ENCODE measurements around the gene TLE4.
"Not testable (repeated sequence)": the region's sequence is repeated elsewhere in the genome, so short reads cannot be mapped to it uniquely, and the experiment has no call there.

TLE4 gene

DNA sequence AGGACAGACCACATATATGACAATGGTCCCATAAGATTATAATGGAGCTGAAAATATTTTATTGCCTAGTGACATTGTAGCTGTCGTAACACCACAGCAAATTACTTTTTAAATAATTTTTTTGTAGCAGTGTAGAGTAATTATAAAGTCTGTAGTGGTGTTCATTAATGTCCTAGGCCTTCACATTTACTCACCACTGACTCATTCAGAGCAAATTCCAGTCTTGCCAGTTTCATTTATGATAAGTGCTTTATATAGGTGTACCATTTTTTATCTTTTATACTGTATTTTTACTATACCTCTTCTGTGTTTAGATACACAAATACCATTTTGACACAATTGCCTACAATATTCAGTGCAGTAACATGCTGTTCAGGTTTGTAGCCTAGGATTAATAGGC, 67.6 kb downstream of the TLE4 start:
- no peak for DNase-seq

DNA sequence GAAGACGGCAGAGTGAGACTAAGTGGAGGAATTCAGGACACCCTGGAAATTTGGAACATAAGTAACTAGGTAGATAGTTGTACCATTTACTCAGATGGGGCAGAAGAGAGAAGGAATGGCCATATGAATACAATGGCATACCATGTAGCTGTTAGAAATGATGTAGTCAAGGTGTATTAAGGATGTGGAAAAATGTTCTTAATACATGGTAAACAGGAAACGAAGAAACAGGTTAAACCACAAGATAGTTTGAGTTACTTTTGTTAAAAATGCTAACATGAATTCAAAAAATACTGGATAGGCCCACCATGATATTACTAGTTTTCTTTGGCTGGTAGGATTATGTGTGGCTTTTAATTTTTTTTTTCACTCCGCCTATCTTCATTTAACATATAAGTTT, 68.3 kb downstream of the TLE4 start:
- not testable (repeated sequence) for DNase-seq

DNA sequence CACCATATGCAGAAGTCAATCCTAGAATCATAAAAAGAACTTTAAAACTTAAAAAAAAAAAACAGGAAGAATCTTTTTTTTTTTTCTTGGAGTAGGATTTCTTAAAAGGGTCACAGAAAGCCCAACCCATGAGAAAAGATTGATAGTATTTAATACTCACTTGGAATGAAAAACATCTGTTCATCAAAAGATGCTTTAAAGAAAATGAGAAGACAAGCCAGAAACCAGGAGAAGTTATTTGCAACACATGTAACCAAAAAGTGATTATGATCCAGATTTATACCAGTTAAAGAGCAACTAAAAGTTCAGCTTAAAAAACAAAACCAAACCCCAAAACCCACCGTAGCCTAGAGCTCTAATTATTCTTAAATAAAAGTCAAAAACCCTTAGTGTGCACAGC, 69.3 kb downstream of the TLE4 start:
- no peak for DNase-seq

- no peak for DNase-seq
Observed at GRCh38 chr9:79642671-79643070, 70.9 kb downstream of the TLE4 start.

DNA sequence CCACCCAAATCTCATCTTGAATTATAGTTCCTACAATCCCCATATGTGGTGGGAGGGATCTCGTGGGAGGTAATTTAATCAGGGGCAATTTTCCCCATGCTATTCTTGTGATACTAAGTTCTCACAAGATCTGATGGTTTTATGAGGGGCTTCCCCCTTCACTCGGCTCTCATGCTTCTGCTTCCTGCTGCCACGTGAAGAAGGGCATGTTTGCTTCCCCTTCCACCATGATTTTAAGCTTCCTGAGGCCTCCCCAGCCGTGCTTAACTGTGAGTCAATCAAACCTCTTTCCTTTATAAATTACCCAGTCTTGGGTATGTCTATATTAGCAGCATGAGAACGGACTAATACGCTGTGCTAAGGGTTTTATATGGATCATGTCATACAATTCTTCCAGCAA, 72.3 kb downstream of the TLE4 start:
- DNase-seq = no peak

DNA sequence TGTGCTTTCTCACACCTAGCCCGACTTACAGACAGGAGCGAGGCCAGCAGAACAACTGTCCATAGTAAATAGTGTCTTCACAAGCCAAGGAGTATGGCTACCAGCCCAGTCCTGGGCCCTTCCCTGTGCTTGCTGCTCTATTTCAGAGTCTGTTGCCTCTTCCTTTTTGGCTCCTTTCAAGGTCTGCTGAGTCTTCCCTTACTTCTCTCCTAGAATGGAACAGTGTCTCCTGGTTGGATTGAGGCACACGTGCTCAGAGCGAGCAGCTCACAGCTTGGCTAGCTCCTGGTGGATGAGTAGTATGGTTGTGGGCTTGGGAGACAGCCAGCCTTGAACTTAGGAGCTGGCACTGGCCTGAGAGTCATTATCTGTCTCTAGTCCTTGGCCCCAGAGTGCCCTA, 72.8 kb downstream of the TLE4 start:
- DNase-seq = no peak

DNA sequence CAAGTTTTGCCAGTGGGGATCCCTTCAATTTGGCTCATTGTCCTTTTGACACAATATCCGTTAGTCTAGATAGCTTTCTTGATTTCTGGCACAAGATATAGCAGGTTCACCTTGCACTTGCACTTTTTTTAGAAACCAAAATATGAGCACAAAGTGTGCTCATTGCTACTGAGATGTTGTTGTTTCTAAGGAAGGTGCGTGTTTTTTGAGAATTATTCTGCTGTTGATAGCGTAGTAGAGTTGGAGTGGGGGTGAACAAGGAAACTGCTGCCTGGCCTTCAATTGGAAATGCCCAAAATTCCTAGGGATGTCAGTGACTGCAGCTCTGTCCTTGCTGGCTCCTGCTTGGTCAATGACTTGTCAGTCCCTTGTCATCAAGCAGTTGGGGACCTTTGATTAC, 73.3 kb downstream of the TLE4 start:
- no peak for DNase-seq

GRCh38 chr9:79646096-79646495, 74.3 kb downstream of the TLE4 start:
- DNase-seq = no peak

- no peak for DNase-seq
Observed at GRCh38 chr9:79651251-79651795, 79.6 kb downstream of the TLE4 start.

DNA sequence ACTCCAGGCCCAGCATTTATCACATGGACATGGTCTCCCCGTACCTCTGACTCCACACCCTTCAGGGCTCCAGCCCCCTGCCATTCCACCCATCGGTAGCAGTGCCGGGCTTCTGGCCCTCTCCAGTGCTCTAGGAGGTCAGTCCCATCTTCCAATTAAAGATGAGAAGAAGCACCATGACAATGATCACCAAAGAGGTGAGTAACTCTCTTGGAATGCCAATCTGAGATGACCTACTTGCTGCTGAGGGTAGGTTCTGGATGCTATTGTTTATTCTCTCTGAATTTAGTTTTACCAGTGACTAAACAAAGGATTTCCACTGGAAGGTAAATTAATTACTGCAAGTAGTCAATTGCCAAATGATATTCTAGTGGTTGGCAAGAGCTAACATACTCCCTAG, 80.8 kb downstream of the TLE4 start:
- DNase-seq = no peak

DNA sequence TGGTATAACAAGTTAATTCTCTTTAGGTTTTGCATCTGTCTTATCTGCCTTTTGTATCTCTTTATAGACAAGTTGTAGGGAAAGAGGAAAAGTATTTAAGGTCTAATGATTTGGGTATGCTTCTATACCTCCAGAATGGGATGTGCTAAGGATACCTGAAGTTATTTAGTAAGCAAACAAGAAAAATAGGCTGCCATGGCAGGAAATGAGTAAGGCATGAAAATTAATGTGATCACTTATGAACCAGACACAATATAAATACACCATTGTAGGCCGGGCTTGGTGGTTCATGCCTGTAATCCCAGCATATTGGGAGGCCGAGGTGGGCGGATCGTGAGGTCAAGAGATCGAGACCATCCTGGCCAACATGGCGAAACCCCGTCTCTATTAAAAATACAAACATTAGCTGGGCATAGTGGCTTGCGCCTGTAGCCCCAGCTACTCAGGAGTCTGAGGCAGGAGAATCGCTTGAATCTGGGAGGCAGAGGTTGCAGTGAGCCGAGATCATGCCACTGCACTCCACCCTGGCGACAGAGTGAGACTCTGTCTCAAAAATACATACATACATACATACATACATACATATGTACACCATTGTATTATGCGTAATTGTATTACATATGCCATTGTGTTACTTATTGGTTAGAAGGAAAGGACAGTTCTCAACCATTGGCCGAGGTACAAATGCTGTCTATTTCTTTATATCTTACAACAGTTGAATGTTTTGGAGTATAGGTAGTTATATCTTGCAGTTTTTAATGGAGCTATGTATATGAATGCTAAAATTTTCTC, 83.0 kb downstream of the TLE4 start:
- not testable (repeated sequence) for DNase-seq

GRCh38 chr9:79655551-79655950, 83.8 kb downstream of the TLE4 start:
- DNase-seq = no peak

- DNase-seq = no peak
Observed at GRCh38 chr9:79656169-79656568, 84.4 kb downstream of the TLE4 start.

GRCh38 chr9:79657891-79658290, 86.1 kb downstream of the TLE4 start:
- no peak for DNase-seq

- no peak for DNase-seq
Observed at GRCh38 chr9:79658926-79659325, 87.2 kb downstream of the TLE4 start.

- no peak for DNase-seq
Observed at GRCh38 chr9:79660615-79661014, 88.8 kb downstream of the TLE4 start.

- no peak for DNase-seq
Observed at GRCh38 chr9:79661279-79661678, 89.5 kb downstream of the TLE4 start.

- DNase-seq = no peak
Observed at GRCh38 chr9:79661886-79662536, 90.2 kb downstream of the TLE4 start.

DNA sequence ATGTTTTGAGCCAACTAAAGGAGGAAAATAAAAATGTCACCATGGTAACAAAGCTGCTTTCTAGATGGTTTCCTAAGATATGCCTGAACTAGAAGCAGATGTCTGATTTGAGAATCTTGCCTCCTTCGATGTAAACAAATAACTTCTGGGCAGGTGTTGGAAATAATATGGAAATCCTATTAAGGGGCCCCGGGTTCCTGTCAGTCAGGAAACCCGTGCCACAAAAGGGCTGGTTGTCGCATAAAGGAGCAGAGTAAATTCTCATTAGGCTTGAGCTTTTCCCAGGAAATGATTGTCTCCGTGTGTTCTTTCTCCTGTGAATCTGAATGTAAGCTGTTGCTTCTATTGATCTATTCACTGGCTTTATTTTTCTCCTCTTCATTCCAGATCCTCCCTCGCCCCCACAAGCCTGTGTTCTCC, 90.8 kb downstream of the TLE4 start:
- no peak for DNase-seq

- DNase-seq = no peak
Observed at GRCh38 chr9:79663300-79663699, 91.5 kb downstream of the TLE4 start.

- no peak for DNase-seq
Observed at GRCh38 chr9:79663878-79664277, 92.1 kb downstream of the TLE4 start.

GRCh38 chr9:79664375-79664831, 92.6 kb downstream of the TLE4 start:
- DNase-seq = no peak

DNA sequence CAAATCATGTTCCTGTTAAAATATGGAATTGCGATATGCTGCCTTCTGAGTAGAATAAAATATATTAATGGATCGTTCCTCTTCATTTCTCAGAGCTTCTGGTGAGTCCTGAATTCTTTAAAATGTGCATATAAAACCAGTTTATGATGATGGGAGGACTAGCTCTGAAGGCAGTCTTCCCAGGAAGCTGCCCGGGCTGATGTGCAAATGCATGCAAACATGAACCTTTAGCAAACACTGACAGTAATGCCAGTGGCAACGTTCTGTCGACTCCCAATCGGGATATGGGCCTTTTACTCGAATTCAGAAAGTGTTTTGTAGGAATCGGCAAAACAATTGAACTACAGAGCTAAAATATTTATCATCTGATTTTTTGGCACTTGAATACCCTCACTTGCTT, 93.6 kb downstream of the TLE4 start:
- DNase-seq = no peak

- no peak for DNase-seq
Observed at GRCh38 chr9:79665931-79666330, 94.2 kb downstream of the TLE4 start.
